Measurements from ENCODE around the gene ADAMTS12.
"Not testable (repeated sequence)": the region's sequence is repeated elsewhere in the genome, so short reads cannot be mapped to it uniquely, and the experiment has no call there.

The ADAMTS12 gene

GRCh38 chr5:33524476-33524875 lies 367.3 kb downstream of the ADAMTS12 start:
- no peak for DNase-seq

- no peak for DNase-seq
Observed at GRCh38 chr5:33523208-33523771, 368.5 kb downstream of the ADAMTS12 start.

GRCh38 chr5:33516421-33516820 lies 375.4 kb downstream of the ADAMTS12 start:
- DNase-seq, result no peak

- not testable (repeated sequence) for DNase-seq
Observed at GRCh38 chr5:33515366-33515765, 376.4 kb downstream of the ADAMTS12 start.

- no peak for DNase-seq
Observed at GRCh38 chr5:33513462-33514185, 378.2 kb downstream of the ADAMTS12 start.

GRCh38 chr5:33509036-33509435 lies 382.8 kb downstream of the ADAMTS12 start:
- no peak for DNase-seq

GRCh38 chr5:33507426-33507825 lies 384.4 kb downstream of the ADAMTS12 start:
- DNase-seq, result no peak

GRCh38 chr5:33504570-33504969 lies 387.2 kb downstream of the ADAMTS12 start:
- no peak for DNase-seq

- DNase-seq, result no peak
Observed at GRCh38 chr5:33501899-33502298, 389.9 kb downstream of the ADAMTS12 start.

- no peak for DNase-seq
Observed at GRCh38 chr5:33501260-33501659, 390.5 kb downstream of the ADAMTS12 start.

GRCh38 chr5:33494466-33494865 lies 397.3 kb downstream of the ADAMTS12 start:
- no peak for DNase-seq

GRCh38 chr5:33491941-33492340 lies 399.8 kb downstream of the ADAMTS12 start:
- DNase-seq, result no peak

- DNase-seq, result no peak
Observed at GRCh38 chr5:33490071-33490665, 401.6 kb downstream of the ADAMTS12 start.

- DNase-seq, result no peak
Observed at GRCh38 chr5:33489481-33490067, 402.2 kb downstream of the ADAMTS12 start.

GRCh38 chr5:33488558-33489355 lies 403.0 kb downstream of the ADAMTS12 start:
- no peak for DNase-seq

GRCh38 chr5:33487236-33487635 lies 404.6 kb downstream of the ADAMTS12 start:
- DNase-seq, result no peak

GRCh38 chr5:33482335-33482734 lies 409.5 kb downstream of the ADAMTS12 start:
- no peak for DNase-seq

- no peak for DNase-seq
Observed at GRCh38 chr5:33480876-33481275, 410.9 kb downstream of the ADAMTS12 start.

- peak; percentile 19 for DNase-seq
Observed at GRCh38 chr5:33479311-33479710, 412.5 kb downstream of the ADAMTS12 start.

- no peak for DNase-seq
Observed at GRCh38 chr5:33477816-33478215, 414.0 kb downstream of the ADAMTS12 start.

- DNase-seq, result no peak
Observed at GRCh38 chr5:33476992-33477391, 414.8 kb downstream of the ADAMTS12 start.

GRCh38 chr5:33475706-33476105 lies 416.1 kb downstream of the ADAMTS12 start:
- DNase-seq, result no peak

Data from right kidney (tissue), 1 donor.